Gastrocnemius medialis (tissue), 4 donors: Measurements from ENCODE around the gene TCF12.

Experiments used
- CTCF ChIP-seq, 5 experiments: fragments of 450-650 bp in 3 of 5; fragments of 200-600 bp in 2 of 5; sonication (generic) in 2 of 5; IDR thresholded peaks in 4 of 5; conservative IDR thresholded peaks in 1 of 5; 1 replicate in 4 of 5; 2 replicates in 1 of 5; pipeline ENCODE4 v1.5.1; 2016 to 2019; ENCODE audit warnings: antibody characterized with exemption in 5 of 5, mild to moderate bottlenecking in 3 of 5, moderate library complexity in 3 of 5
- POLR2A ChIP-seq, 2 donors: fragments of 450-650 bp; IDR thresholded peaks; one replicate each; pipeline ENCODE4 v1.6.1; 2017; ENCODE audit warnings: antibody characterized with exemption in 2 of 2, mild to moderate bottlenecking in 2 of 2, moderate library complexity in 2 of 2

- peak; percentile 74 to 76 for TF ChIP-seq POLR2A (IDR thresholded peaks at IDR 0.05)
- TF ChIP-seq CTCF (IDR thresholded peaks at IDR 0.05 in 4 of 5, conservative IDR thresholded peaks at IDR 0.05 in 1 of 5): peak in 1 of 5 experiments; percentile 21
Measured at GRCh38 chr15:56886932-56887781, 31.3 kb upstream of the TCF12 start.
